Gastrocnemius medialis (tissue), 4 donors: ENCODE results near the gene KRT75. TPM values are rescaled to one million over a fixed set of nuclear protein-coding genes. Genes with fewer than 3 reads are reported as not detected.

Source experiments
- ATAC-seq, 2 donors: fragments of 150-250 bp; one replicate each; pipeline ENCODE4 v1.9.1; 2016
- DNase-seq, 2 donors: peaks; one replicate each; pipeline ENCODE4 v3.0.0-alpha.2; 2019
- H3K27ac ChIP-seq, 4 donors: fragments of 200-600 bp; sonication (generic); 1 replicate in 1 of 4; 2 replicates in 3 of 4; pipeline ENCODE4 v1.5.1; 2016 to 2018; ENCODE audit warnings: mild to moderate bottlenecking in 2 of 4, moderate library complexity in 1 of 4
- H3K27me3 ChIP-seq, 3 donors: fragments of 200-600 bp; sonication (generic) in 2 of 3; 1 replicate in 1 of 3; 2 replicates in 2 of 3; pipeline versions ENCODE4 v1.5.1 to v1.6.0; 2016 to 2019; ENCODE audit warnings: mild to moderate bottlenecking in 1 of 3, moderate library complexity in 1 of 3
- H3K36me3 ChIP-seq, 2 donors: fragments of 200-600 bp; sonication (generic) in 1 of 2; one replicate each; pipeline ENCODE4 v1.5.1; 2017 to 2018
- H3K4me1 ChIP-seq, 2 donors: fragments of 200-600 bp; sonication (generic) in 1 of 2; one replicate each; pipeline ENCODE4 v1.5.1; 2016 to 2017; ENCODE audit warnings: mild to moderate bottlenecking in 2 of 2
- H3K4me3 ChIP-seq, 4 donors: fragments of 200-600 bp; sonication (generic) in 3 of 4; 1 replicate in 1 of 4; 2 replicates in 3 of 4; pipeline ENCODE4 v1.5.1; 2016 to 2019; ENCODE audit warnings: mild to moderate bottlenecking in 2 of 4
- H3K9me3 ChIP-seq, 3 donors: fragments of 200-600 bp; sonication (generic) in 2 of 3; 1 replicate in 1 of 3; 2 replicates in 2 of 3; pipeline ENCODE4 v1.5.1; 2016 to 2019
- POLR2A ChIP-seq, 2 donors: fragments of 450-650 bp; IDR thresholded peaks; one replicate each; pipeline ENCODE4 v1.6.1; 2017; ENCODE audit warnings: antibody characterized with exemption in 2 of 2, mild to moderate bottlenecking in 2 of 2, moderate library complexity in 2 of 2
- in situ Hi-C, 4 donors: fragments of 200-750 bp; cut with MboI; loops; one replicate each; pipeline versions ENCODE4 v1.15.0 to v1.8.0; 2017; ENCODE audit warnings: low sequenced_read_pairs in 4 of 4
- intact Hi-C: fragments of 100-400 bp; cut with DNase I; formaldehyde crosslinking; loops from one replicate; pipeline ENCODE4 v1.15.1; 2023; ENCODE audit warnings: low total_unique reads
- total RNA-seq, 4 donors: library from RNA; depleted of rRNA; stranded (reverse); fragments of >200 nt; gene quantifications; one replicate each; pipeline versions ENCODE4 v1.1.0 to v1.2.3, GENCODE V29; 2016
- TF ChIP-seq, protein P1 (sequence below), 5 experiments: fragments of 450-650 bp in 3 of 5; fragments of 200-600 bp in 2 of 5; sonication (generic) in 2 of 5; IDR thresholded peaks in 4 of 5; conservative IDR thresholded peaks in 1 of 5; 1 replicate in 4 of 5; 2 replicates in 1 of 5; pipeline ENCODE4 v1.5.1; 2016 to 2019; ENCODE audit warnings: antibody characterized with exemption in 5 of 5, mild to moderate bottlenecking in 3 of 5, moderate library complexity in 3 of 5

KRT75 gene
- total RNA-seq, 4 donors from 2014 or later: not detected

DNA sequence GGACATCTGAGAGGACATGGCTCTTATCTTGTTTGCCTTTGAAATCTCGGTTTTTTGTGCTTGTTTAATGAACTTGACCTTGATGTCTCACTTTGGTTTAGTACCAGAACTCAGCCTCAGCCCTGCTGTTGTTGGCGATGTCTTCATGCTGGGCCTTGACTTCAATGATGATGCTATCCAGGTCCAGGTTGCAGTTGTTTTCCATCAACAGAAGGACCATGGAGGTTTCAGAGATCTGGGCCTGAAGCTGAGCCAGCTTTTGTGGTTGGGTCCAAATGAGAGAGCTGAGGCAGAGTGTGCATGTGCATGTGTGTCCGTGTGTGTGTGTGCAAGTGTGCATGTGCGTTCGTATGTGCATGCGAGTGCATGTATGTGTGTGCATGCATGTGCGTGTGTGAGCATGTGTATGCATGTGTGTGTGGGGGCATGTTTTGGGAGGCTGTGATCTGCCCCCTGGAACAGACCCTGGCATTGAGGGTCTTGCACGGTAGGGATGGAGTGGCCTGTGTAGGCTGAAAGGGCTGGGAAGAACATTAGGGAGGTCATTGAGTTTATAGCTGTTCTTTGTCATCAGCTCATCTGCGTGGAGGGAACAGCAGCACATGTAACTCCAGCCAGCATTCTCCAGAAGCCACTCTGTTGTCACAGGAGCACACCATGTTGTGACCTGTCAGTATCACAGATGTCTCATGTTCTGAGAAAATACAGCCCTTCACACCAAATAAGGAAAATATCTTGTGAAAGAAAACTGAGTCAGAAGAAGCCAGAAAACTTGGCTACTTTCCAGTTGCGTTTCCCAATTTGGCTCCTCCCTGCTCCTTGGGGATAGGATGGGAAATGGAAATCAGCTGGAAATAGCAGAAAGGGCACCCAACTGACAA is 18.1 kb downstream of the KRT75 start:
- no peak for TF ChIP-seq POLR2A (IDR thresholded peaks at IDR 0.05)
- TF ChIP-seq, protein P1, sequence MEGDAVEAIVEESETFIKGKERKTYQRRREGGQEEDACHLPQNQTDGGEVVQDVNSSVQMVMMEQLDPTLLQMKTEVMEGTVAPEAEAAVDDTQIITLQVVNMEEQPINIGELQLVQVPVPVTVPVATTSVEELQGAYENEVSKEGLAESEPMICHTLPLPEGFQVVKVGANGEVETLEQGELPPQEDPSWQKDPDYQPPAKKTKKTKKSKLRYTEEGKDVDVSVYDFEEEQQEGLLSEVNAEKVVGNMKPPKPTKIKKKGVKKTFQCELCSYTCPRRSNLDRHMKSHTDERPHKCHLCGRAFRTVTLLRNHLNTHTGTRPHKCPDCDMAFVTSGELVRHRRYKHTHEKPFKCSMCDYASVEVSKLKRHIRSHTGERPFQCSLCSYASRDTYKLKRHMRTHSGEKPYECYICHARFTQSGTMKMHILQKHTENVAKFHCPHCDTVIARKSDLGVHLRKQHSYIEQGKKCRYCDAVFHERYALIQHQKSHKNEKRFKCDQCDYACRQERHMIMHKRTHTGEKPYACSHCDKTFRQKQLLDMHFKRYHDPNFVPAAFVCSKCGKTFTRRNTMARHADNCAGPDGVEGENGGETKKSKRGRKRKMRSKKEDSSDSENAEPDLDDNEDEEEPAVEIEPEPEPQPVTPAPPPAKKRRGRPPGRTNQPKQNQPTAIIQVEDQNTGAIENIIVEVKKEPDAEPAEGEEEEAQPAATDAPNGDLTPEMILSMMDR (IDR thresholded peaks at IDR 0.05 in 4 of 5, conservative IDR thresholded peaks at IDR 0.05 in 1 of 5): no peak
- intact Hi-C loops (no loop called here), in situ Hi-C loops (no loop called here)
- Histone ChIP-seq H3K4me3 (no peak overlapping the region), H3K9me3 (no peaks in the 10 kb centered on the region), H3K27ac (peak overlapping the region in 3 of 4 donors; percentile 54 to 73 (median 64)), H3K36me3 (no peaks in the 10 kb centered on the region), H3K27me3 (no peaks in the 10 kb centered on the region), H3K4me1 (no peaks in the 10 kb centered on the region)
- ATAC-seq: peak; percentile 86 to 90
- DNase-seq: peak; percentile 38 to 62

DNA sequence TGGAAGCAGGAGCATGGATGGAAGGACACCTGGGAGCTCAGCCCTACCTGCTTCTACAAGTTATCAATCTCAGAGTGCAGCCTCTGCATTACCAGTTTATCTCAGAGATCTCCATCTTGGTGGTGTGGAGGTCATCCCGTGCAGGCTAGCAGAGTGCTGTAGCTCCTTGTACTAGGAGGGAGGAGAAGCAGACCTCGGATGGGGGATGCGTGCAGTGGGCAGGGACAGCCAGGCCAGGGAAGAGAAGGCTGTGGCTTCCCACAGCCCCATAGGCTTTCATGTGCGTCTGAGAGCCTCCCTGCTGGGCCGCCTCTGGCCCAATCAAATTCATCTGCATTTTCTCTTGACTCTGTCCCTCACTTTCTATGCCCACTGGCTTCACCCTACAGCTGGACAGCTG is 19.2 kb downstream of the KRT75 start:
- in situ Hi-C loops (no loop called here), intact Hi-C loops (no loop called here)
- H3K9me3 ChIP-seq: no peaks in the 10 kb centered on the region
- H3K4me1 ChIP-seq: no peaks in the 10 kb centered on the region
- H3K36me3 ChIP-seq: no peaks in the 10 kb centered on the region
- ATAC-seq: no peak
- TF ChIP-seq, protein P1 (IDR thresholded peaks at IDR 0.05 in 4 of 5, conservative IDR thresholded peaks at IDR 0.05 in 1 of 5): no peak
- no peak for TF ChIP-seq POLR2A (IDR thresholded peaks at IDR 0.05)
- no peak overlapping the region for H3K4me3 ChIP-seq
- H3K27ac ChIP-seq: no peak overlapping the region
- DNase-seq: no peak
- no peaks in the 10 kb centered on the region for H3K27me3 ChIP-seq

DNA sequence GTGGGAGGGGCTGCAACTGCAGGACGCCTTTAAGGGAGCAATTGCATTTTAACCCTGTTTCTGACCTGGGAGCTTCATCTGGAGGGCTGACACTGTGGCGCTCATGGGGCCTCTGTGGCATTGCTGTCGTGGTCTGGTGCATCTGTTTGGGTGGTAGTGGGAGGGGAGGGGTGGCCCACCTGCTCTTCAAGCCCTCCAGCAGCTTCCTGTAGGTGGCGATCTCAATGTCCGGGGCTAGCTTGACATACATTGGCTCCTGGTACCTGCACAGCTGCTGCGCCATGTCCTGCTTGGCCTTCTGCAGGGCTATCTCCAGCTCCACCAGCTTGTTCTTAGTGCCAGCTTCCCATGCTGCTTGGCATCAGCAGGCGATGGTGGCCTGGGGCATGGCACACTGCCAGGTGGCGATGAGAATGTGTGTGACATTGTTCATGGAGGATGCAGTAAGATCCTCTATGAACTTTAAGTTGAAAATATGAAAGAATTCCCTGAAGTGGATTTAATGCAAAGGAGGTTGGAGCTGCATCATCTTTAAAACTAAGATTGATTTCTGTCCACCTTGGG is 20.3 kb downstream of the KRT75 start:
- Histone ChIP-seq H3K4me1 (no peaks in the 10 kb centered on the region), H3K4me3 (no peak overlapping the region), H3K9me3 (no peaks in the 10 kb centered on the region), H3K36me3 (no peaks in the 10 kb centered on the region), H3K27me3 (no peaks in the 10 kb centered on the region), H3K27ac (no peak overlapping the region)
- in situ Hi-C loops (no loop called here), intact Hi-C loops (no loop called here)
- ATAC-seq (no peak), DNase-seq (no peak)
- TF ChIP-seq, protein P1 (IDR thresholded peaks at IDR 0.05 in 4 of 5, conservative IDR thresholded peaks at IDR 0.05 in 1 of 5): no peak
- TF ChIP-seq POLR2A (IDR thresholded peaks at IDR 0.05): no peak

DNA sequence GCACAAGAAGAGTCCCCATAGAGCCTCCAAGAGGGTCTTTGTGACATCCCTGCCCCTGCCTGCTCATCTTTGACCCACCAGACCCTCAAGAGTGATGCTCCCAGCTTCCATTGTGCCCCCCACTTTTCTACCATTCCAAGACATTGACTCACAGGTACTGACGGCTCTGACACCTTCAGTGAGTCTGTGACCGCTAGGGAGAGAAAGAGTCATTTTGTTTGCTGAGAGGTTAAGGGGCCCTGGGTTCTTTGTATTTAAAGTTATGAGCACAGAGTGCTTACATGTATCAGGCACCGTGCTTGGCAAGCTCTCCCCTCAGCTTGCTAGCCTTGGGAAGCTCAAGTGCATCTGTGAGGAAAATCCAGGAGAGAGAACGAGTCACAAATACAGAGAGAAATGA is 21.0 kb downstream of the KRT75 start:
- DNase-seq: no peak
- intact Hi-C loops (no loop called here), in situ Hi-C loops (no loop called here)
- ATAC-seq: no peak
- no peak overlapping the region for H3K27ac ChIP-seq
- no peaks in the 10 kb centered on the region for H3K36me3 ChIP-seq
- no peaks in the 10 kb centered on the region for H3K9me3 ChIP-seq
- no peak for TF ChIP-seq POLR2A (IDR thresholded peaks at IDR 0.05)
- TF ChIP-seq, protein P1 (IDR thresholded peaks at IDR 0.05 in 4 of 5, conservative IDR thresholded peaks at IDR 0.05 in 1 of 5): no peak
- H3K4me3 ChIP-seq: no peak overlapping the region
- peaks cover 0 to 2% (median 0%) of the 10 kb centered on the region in 3 donors for H3K27me3 ChIP-seq
- no peaks in the 10 kb centered on the region for H3K4me1 ChIP-seq
